Duodenal mucosa (tissue), 2 donors: ENCODE results near the gene CNTN1.

ENCODE experiments used
- H3K27ac ChIP-seq: one replicate; pipeline ENCODE4 v1.7.0; 2013; ENCODE audit warnings: low read depth, low read length
- H3K27me3 ChIP-seq, 2 donors: one replicate each; pipeline ENCODE4 v1.7.0; 2013; ENCODE audit warnings: low read length in 2 of 2, control low read depth in 1 of 2; ENCODE audit not compliant: insufficient read depth in 2 of 2, control insufficient read depth in 1 of 2
- H3K36me3 ChIP-seq, 2 donors: one replicate each; pipeline ENCODE4 v1.7.0; 2013; ENCODE audit warnings: low read length in 2 of 2, control low read depth in 1 of 2; ENCODE audit not compliant: insufficient read depth in 2 of 2, control insufficient read depth in 1 of 2
- H3K4me1 ChIP-seq, 2 donors: one replicate each; pipeline ENCODE4 v1.7.0; 2013; ENCODE audit warnings: low read length in 2 of 2, control low read depth in 1 of 2; ENCODE audit not compliant: insufficient read depth in 2 of 2, control insufficient read depth in 1 of 2
- H3K4me3 ChIP-seq, 2 donors: one replicate each; pipeline ENCODE4 v1.7.0; 2013; ENCODE audit warnings: low read length in 2 of 2, low read depth in 1 of 2
- H3K9ac ChIP-seq, 2 donors: one replicate each; pipeline ENCODE4 v1.7.0; 2013; ENCODE audit warnings: low read length in 2 of 2, low read depth in 1 of 2
- H3K9me3 ChIP-seq, 2 donors: one replicate each; pipeline ENCODE4 v1.7.0; 2013; ENCODE audit warnings: low read length in 2 of 2, control low read depth in 1 of 2; ENCODE audit not compliant: control insufficient read depth in 1 of 2

CNTN1 gene

DNA sequence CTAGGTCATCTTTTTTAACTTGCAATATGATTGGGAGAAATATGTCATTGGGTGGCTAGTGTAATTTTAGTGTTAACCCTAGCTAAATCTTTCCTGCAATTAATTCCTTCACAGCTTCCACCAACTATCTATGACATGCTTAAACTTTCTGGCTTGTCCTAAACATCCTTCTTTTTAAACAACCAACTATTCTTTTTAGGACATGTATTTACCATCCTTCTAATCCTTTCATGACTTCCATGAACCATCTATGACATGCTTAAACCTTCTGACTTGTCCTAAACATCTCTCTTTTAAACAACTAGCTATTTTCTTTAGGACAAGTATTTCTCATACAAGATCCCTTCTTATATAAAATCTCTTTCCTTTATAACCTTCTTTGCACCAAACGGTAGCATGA lies 316.2 kb downstream of the CNTN1 start:
- H3K27me3 ChIP-seq = no peaks in the 10 kb centered on the region
- H3K36me3 ChIP-seq = no peaks in the 10 kb centered on the region
- H3K9ac ChIP-seq = no peak overlapping the region
- H3K4me3 ChIP-seq = no peak overlapping the region
- H3K9me3 ChIP-seq = peaks cover 19 to 57% of the 10 kb centered on the region in 2 donors
- no peak overlapping the region for H3K27ac ChIP-seq
- H3K4me1 ChIP-seq = no peaks in the 10 kb centered on the region

DNA sequence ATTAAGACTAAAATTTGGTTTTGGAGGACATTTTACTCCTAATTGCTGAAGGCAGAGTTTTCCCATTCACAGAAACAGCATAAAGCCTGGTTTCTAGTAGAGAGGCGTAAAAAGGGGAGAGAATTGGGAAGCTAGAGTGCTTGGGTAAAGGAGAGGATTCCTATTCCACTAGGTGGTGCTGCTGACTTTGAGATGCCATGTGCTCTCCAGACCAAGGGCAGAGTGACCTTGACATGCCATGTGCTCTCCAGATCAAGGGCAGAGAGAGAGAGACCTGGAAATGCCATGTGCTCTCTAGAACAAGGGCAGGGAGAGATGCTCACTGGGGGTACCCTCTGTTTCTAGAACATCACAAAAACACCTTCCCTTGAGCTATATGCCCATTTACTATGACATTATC lies 319.7 kb downstream of the CNTN1 start:
- Histone ChIP-seq H3K4me3 (no peak overlapping the region), H3K9ac (no peak overlapping the region), H3K4me1 (no peaks in the 10 kb centered on the region), H3K9me3 (peaks cover 9 to 48% of the 10 kb centered on the region in 2 donors), H3K27me3 (no peaks in the 10 kb centered on the region), H3K36me3 (no peaks in the 10 kb centered on the region), H3K27ac (no peak overlapping the region)

DNA sequence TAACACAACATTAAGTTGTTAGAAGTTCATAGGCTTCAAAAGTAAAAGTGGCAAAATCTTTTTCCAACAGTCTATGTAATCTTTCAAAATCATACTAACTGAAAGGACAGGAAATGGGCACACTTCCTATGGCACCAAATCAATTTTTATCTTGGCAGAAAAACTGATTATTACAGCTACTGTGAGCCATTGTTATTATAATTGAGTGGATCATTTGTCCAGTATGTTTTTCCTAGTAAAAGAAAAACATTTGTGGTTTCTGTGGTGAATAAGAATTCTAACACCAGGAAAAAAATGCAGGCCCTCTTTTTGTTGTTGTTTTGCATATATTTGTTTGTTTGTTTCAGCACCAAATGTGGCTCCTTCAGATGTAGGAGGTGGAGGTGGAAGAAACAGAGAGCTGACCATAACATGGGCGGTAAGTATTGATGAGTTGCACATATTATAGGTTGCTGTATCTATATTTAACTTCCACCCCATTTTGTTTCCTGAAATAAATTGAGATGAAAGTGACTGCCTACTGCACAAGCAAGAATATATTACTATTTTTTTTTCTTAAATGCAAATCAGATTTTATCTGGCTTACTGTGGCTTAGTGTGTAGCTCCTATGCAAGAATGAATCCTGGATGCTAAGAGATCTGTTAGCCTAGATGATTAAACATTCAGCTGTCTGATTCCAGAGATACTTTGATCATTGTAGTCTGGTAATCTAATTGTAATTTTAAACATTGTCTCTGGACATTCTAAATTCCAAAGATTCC lies 321.8 kb downstream of the CNTN1 start:
- peaks cover 0 to 31% of the 10 kb centered on the region in 2 donors for H3K9me3 ChIP-seq
- H3K4me3 ChIP-seq = no peak overlapping the region
- no peak overlapping the region for H3K9ac ChIP-seq
- H3K4me1 ChIP-seq = no peaks in the 10 kb centered on the region
- no peaks in the 10 kb centered on the region for H3K36me3 ChIP-seq
- H3K27ac ChIP-seq = no peak overlapping the region
- no peaks in the 10 kb centered on the region for H3K27me3 ChIP-seq

- no peak overlapping the region for H3K27ac ChIP-seq
- H3K36me3 ChIP-seq = no peaks in the 10 kb centered on the region
- peaks cover 0 to 26% of the 10 kb centered on the region in 2 donors for H3K9me3 ChIP-seq
These were observed 322.4 kb downstream of the CNTN1 start for GRCh38 chr12:41014643-41015020.

DNA sequence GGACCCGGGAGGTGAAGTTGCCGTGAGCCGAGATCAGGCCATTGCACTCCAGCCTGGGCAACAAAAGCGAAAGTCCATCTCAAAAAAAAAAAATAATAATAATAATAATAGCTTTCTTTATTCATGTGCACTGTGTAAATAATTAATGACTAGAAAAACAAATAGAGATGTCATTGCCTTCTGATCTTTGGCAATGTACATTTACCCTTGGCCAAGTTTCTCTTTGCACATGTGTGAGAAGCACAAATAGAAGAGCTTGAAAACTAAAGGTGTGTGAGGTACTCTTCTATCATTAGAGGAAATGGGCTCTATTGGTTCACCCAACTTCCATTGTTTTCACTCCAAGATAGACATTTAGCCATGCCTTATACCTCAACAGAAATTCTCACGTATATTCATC lies 325.8 kb downstream of the CNTN1 start:
- Histone ChIP-seq H3K9ac (no peak overlapping the region), H3K4me3 (no peak overlapping the region), H3K36me3 (no peaks in the 10 kb centered on the region), H3K9me3 (no peaks in the 10 kb centered on the region), H3K4me1 (no peaks in the 10 kb centered on the region), H3K27me3 (no peaks in the 10 kb centered on the region), H3K27ac (no peak overlapping the region)

More at GRCh38 chr12:41014643-41015020, 322.4 kb downstream of the CNTN1 start:
- Histone ChIP-seq H3K4me1 (no peaks in the 10 kb centered on the region), H3K9ac (no peak overlapping the region), H3K27me3 (no peaks in the 10 kb centered on the region), H3K4me3 (no peak overlapping the region)

- Histone ChIP-seq H3K27ac (no peak overlapping the region), H3K9me3 (no peaks in the 10 kb centered on the region), H3K4me3 (no peak overlapping the region), H3K9ac (no peak overlapping the region), H3K4me1 (no peaks in the 10 kb centered on the region), H3K36me3 (no peaks in the 10 kb centered on the region), H3K27me3 (no peaks in the 10 kb centered on the region)
These were observed 327.2 kb downstream of the CNTN1 start for GRCh38 chr12:41019461-41019860.

- Histone ChIP-seq H3K4me3 (no peak overlapping the region), H3K36me3 (no peaks in the 10 kb centered on the region), H3K9me3 (no peaks in the 10 kb centered on the region), H3K27me3 (no peaks in the 10 kb centered on the region), H3K4me1 (no peaks in the 10 kb centered on the region), H3K27ac (no peak overlapping the region), H3K9ac (no peak overlapping the region)
These were observed 331.6 kb downstream of the CNTN1 start for GRCh38 chr12:41023836-41024235.

DNA sequence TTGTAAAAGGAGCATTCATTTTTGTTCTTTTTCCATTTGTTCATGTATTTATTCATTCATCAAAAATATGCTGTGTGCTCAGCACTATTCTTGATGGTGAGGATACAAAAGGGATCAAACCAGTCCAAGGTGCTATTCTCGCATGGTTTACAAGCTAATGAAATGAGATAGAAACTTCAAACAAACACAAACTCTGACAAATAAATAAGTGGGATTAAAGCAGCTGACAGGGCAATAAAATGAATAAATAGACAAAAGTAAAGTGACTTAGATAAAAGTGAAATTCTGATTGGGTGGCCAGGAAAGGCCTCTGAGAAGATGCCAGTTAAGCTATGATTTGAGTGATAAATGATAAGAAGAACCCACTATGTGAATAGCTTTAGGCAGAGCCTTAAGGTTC lies 333.9 kb downstream of the CNTN1 start:
- Histone ChIP-seq H3K36me3 (no peaks in the 10 kb centered on the region), H3K27me3 (no peaks in the 10 kb centered on the region), H3K27ac (no peak overlapping the region), H3K9me3 (no peaks in the 10 kb centered on the region), H3K4me1 (no peaks in the 10 kb centered on the region), H3K9ac (no peak overlapping the region), H3K4me3 (no peak overlapping the region)

GRCh38 chr12:41032386-41032785 lies 340.1 kb downstream of the CNTN1 start:
- Histone ChIP-seq H3K4me3 (no peak overlapping the region), H3K27ac (no peak overlapping the region), H3K9ac (no peak overlapping the region), H3K9me3 (no peaks in the 10 kb centered on the region), H3K4me1 (no peaks in the 10 kb centered on the region), H3K36me3 (no peaks in the 10 kb centered on the region), H3K27me3 (no peaks in the 10 kb centered on the region)

GRCh38 chr12:41034686-41035085 lies 342.4 kb downstream of the CNTN1 start:
- H3K27me3 ChIP-seq = no peaks in the 10 kb centered on the region
- H3K27ac ChIP-seq = no peak overlapping the region
- no peaks in the 10 kb centered on the region for H3K9me3 ChIP-seq
- H3K9ac ChIP-seq = no peak overlapping the region
- no peaks in the 10 kb centered on the region for H3K36me3 ChIP-seq
- H3K4me1 ChIP-seq = no peaks in the 10 kb centered on the region
- no peak overlapping the region for H3K4me3 ChIP-seq
